K562 (cell line): ENCODE data around the gene THAP9. TPM values are rescaled to one million over a fixed set of nuclear protein-coding genes. Genes with fewer than 3 reads are reported as not detected.

Experiments
- CBX2 ChIP-seq: fragments of 200-600 bp; sonication (generic); IDR thresholded peaks from one replicate; pipeline ENCODE4 v1.6.1; 2012; ENCODE audit warnings: mild to moderate bottlenecking, low read length, inconsistent platforms; ENCODE audit not compliant: insufficient read depth, poor library complexity, severe bottlenecking
- CBX3 ChIP-seq, 2 experiments: IDR thresholded peaks; 1 replicate in 1 of 2; 2 replicates in 1 of 2; pipeline ENCODE4 v1.6.1; 2012; ENCODE audit warnings: inconsistent platforms in 2 of 2, low read length in 2 of 2, borderline replicate concordance in 1 of 2, control low read depth in 1 of 2
- CCAR2 ChIP-seq: fragments of 200-400 bp; formaldehyde crosslinking; IDR thresholded peaks from 2 replicates; pipeline ENCODE4 v1.6.1; 2017; ENCODE audit warnings: mild to moderate bottlenecking, low read depth, low read length
- CREB5 ChIP-seq: fragments of 250-450 bp; sonication (Bioruptor Pico); IDR thresholded peaks from 2 replicates; pipeline ENCODE4 v1.5.0; 2020; ENCODE audit warnings: mild to moderate bottlenecking
- FOSL1 ChIP-seq: fragments of 200-800 bp; sonication (Bioruptor generic); conservative IDR thresholded peaks from 2 replicates; pipeline ENCODE4 v1.6.1; 2016; ENCODE audit warnings: missing genetic modification characterization, missing compliant biosample characterization
- FOXA1 ChIP-seq: fragments of 450-650 bp; IDR thresholded peaks from 2 replicates; pipeline ENCODE4 v1.6.1; 2016; ENCODE audit warnings: mild to moderate bottlenecking, borderline replicate concordance
- FOXJ3 ChIP-seq: sonication (generic); formaldehyde crosslinking; IDR thresholded peaks from 2 replicates; pipeline ENCODE4 v1.4.0; 2020; ENCODE audit warnings: mild to moderate bottlenecking, missing genetic modification reagents
- HOMEZ ChIP-seq: fragments of 250-450 bp; sonication (Bioruptor Pico); IDR thresholded peaks from 2 replicates; pipeline ENCODE4 v1.4.0; 2020; ENCODE audit warnings: mild to moderate bottlenecking, moderate library complexity
- LARP7 ChIP-seq: fragments of 450-650 bp; IDR thresholded peaks from 2 replicates; pipeline ENCODE4 v1.6.1; 2016
- MED1 ChIP-seq: sonication (generic); formaldehyde crosslinking; IDR thresholded peaks from 2 replicates; pipeline ENCODE4 v1.8.1; 2023; ENCODE audit warnings: missing genetic modification reagents, borderline replicate concordance
- MTA2 ChIP-seq: fragments of 450-650 bp; IDR thresholded peaks from 2 replicates; pipeline ENCODE4 v1.6.1; 2016; ENCODE audit warnings: low read depth
- NBN ChIP-seq: fragments of 450-650 bp; IDR thresholded peaks from 2 replicates; pipeline ENCODE4 v1.6.1; 2016; ENCODE audit warnings: low read depth, mild to moderate bottlenecking
- NFIC ChIP-seq: fragments of 450-650 bp; IDR thresholded peaks from 2 replicates; pipeline ENCODE4 v1.6.1; 2017; ENCODE audit warnings: mild to moderate bottlenecking, inconsistent platforms
- NONO ChIP-seq, 2 experiments: fragments of 200-400 bp in 1 of 2; fragments of 450-650 bp in 1 of 2; formaldehyde crosslinking in 1 of 2; IDR thresholded peaks; 2 replicates each; pipeline ENCODE4 v1.6.1; 2017; ENCODE audit warnings: low read depth in 2 of 2, mild to moderate bottlenecking in 2 of 2, moderate library complexity in 2 of 2, low read length in 1 of 2
- NR2F6 ChIP-seq: fragments of 450-650 bp; formaldehyde crosslinking; IDR thresholded peaks from 2 replicates; pipeline ENCODE4 v1.4.0; 2020; ENCODE audit warnings: mild to moderate bottlenecking
- RBM34 ChIP-seq: fragments of 200-400 bp; formaldehyde crosslinking; IDR thresholded peaks from 2 replicates; pipeline ENCODE4 v1.6.1; 2018; ENCODE audit warnings: low read length, borderline replicate concordance; ENCODE audit not compliant: insufficient read depth
- RBM39 ChIP-seq: fragments of 200-400 bp; formaldehyde crosslinking; optimal IDR thresholded peaks from 2 replicates; pipeline ENCODE3; 2018; ENCODE audit warnings: low read depth, low read length
- SIRT6 ChIP-seq: IDR thresholded peaks from one replicate; pipeline ENCODE4 v1.6.1; 2012; ENCODE audit warnings: low read depth, mild to moderate bottlenecking, control low read depth, inconsistent platforms, low read length, moderate library complexity
- TEAD2 ChIP-seq: fragments of 450-650 bp; IDR thresholded peaks from 2 replicates; pipeline ENCODE4 v1.6.1; 2016; ENCODE audit warnings: missing genetic modification characterization, control low read depth, missing compliant biosample characterization
- YBX1 ChIP-seq: fragments of 450-650 bp; IDR thresholded peaks from 2 replicates; pipeline ENCODE4 v1.7.1; 2016; ENCODE audit warnings: mild to moderate bottlenecking
- ZBTB26 ChIP-seq: fragments of 450-650 bp; formaldehyde crosslinking; IDR thresholded peaks from 2 replicates; pipeline ENCODE4 v1.4.0; 2022; ENCODE audit warnings: missing genetic modification characterization
- ZBTB7A ChIP-seq: IDR thresholded peaks from 2 replicates; pipeline ENCODE4 v1.6.1; 2011; ENCODE audit warnings: low read depth, mild to moderate bottlenecking, low read length, moderate library complexity, borderline replicate concordance; ENCODE audit not compliant: control insufficient read depth
- ZNF512 ChIP-seq: IDR thresholded peaks from 2 replicates; pipeline ENCODE4 v1.6.1; 2016; ENCODE audit warnings: missing genetic modification characterization, missing compliant biosample characterization
- ZNF79 ChIP-seq: fragments of 250-450 bp; sonication (Bioruptor Pico); IDR thresholded peaks from 2 replicates; pipeline ENCODE4 v1.4.0; 2020; ENCODE audit warnings: low read depth, mild to moderate bottlenecking, moderate library complexity
- polyA plus RNA-seq, 8 experiments: library from polyadenylated mRNA; depleted of rRNA in 4 of 8; stranded (reverse) in 5 of 8; unstranded in 3 of 8; fragments of >200 nt; fragmentation: Nextera tagmentation in 2 of 8; fragmentation: Illumina TruSeq in 1 of 8; extraction: Ambion mirVana in 2 of 8; extraction: Trizol in 1 of 8; gene quantifications; 2 replicates each; pipeline versions ENCODE4 v1.2.1 to v1.2.3, GENCODE V29; 2011 to 2014; ENCODE audit warnings: inconsistent platforms in 1 of 8, missing spikeins in 1 of 8
- total RNA-seq, 7 experiments: library from RNA; depleted of rRNA in 6 of 7; stranded (reverse); fragments of >200 nt in 6 of 7; fragmentation: Illumina TruSeq in 2 of 7; extraction: Trizol in 2 of 7; gene quantifications; 2 replicates each; pipeline versions ENCODE4 v1.2.1 to v1.2.3, GENCODE V29; 2011 to 2021; ENCODE audit warnings: low replicate concordance in 1 of 7

THAP9 gene
- total and polyA plus RNA-seq, 9 of the 15 experiments (the other 6 are each of a cell fraction or from before 2014, with no cell fraction given): 3.4 to 7.0 (median 5.4) TPM

GRCh38 chr4:82900411-82901182 is at the start of gene THAP9 (continued):
- no peak for TF ChIP-seq ZNF79 (CRISPR knock-in tag)
- no peak; the same call in 1 of the 2 replicates for TF ChIP-seq ZBTB7A
- no peak for TF ChIP-seq TEAD2 (tag)
- no peak for TF ChIP-seq RBM34
- peak; percentile 90 for TF ChIP-seq FOSL1 (tag)
- no peak for TF ChIP-seq MED1 (CRISPR knock-in tag)
- TF ChIP-seq HOMEZ (CRISPR knock-in tag): no peak
- TF ChIP-seq CCAR2: no peak
- peak in 1 of 2 experiments; percentile 45; a peak in 1 of 3 replicates for TF ChIP-seq CBX3 (IDR thresholded peaks at IDR 0.05; ENCODE audit: borderline replicate concordance in 1 of 2, low read length in 2 of 2)
- no peak for TF ChIP-seq ZBTB26 (CRISPR knock-in tag)
- peak; percentile 34; the same call in 1 of the 2 replicates for TF ChIP-seq NFIC
- TF ChIP-seq NBN: peak; percentile 60; the same call in 1 of the 2 replicates
- no peak for TF ChIP-seq CBX2
- TF ChIP-seq FOXJ3 (CRISPR knock-in tag): no peak
- no peak for TF ChIP-seq NR2F6 (CRISPR knock-in tag)
- TF ChIP-seq ZNF512 (tag): no peak
- peak; percentile 12 for TF ChIP-seq MTA2
- peak; percentile 61 to 66; a peak in 2 of 4 replicates for TF ChIP-seq NONO (IDR thresholded peaks at IDR 0.05; ENCODE audit: low read depth in 2 of 2, low read length in 1 of 2)
- TF ChIP-seq LARP7: no peak; the same call in 1 of the 2 replicates
- TF ChIP-seq RBM39: no peak
- TF ChIP-seq SIRT6: no peak
- TF ChIP-seq YBX1: no peak
- TF ChIP-seq CREB5 (CRISPR knock-in tag): no peak
- no peak for TF ChIP-seq FOXA1
